Cortex of kidney (tissue), 1 donor: ENCODE results near the gene TAX1BP1.

Experiments
- DNase-seq: peaks from one replicate; lab custom pipeline; 2025; lab: John Stamatoyannopoulos, UW

TAX1BP1 gene

GRCh38 chr7:27781188-27781587, 41.2 kb downstream of the TAX1BP1 start:
- DNase-seq, result no peak

DNA sequence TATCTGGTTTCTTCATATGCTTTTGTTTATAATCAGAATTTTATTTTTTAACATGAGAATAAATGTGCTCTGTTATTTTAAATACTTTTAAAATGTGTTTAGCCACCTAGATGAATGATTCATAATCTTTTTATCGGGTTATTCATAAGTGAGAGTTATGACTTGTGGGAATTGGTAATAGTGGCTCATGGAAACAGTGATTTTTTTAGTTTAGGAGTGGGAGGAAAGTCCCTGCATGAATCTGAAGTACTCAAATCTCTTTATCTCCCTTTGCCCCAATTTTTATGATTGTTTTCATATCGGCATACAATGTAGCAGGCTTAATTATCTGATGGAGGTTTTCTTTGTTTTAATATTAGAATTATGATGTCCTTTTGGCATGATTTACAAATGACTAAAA, 42.9 kb downstream of the TAX1BP1 start:
- DNase-seq, result no peak

GRCh38 chr7:27784399-27785053, 44.6 kb downstream of the TAX1BP1 start:
- no peak for DNase-seq

- DNase-seq, result no peak
Observed at GRCh38 chr7:27788437-27788836, 48.5 kb downstream of the TAX1BP1 start.

GRCh38 chr7:27793780-27794179, 53.8 kb downstream of the TAX1BP1 start:
- no peak for DNase-seq

GRCh38 chr7:27795977-27796376, 56.0 kb downstream of the TAX1BP1 start:
- DNase-seq, result no peak

GRCh38 chr7:27799212-27799611, 59.2 kb downstream of the TAX1BP1 start:
- DNase-seq, result no peak

DNA sequence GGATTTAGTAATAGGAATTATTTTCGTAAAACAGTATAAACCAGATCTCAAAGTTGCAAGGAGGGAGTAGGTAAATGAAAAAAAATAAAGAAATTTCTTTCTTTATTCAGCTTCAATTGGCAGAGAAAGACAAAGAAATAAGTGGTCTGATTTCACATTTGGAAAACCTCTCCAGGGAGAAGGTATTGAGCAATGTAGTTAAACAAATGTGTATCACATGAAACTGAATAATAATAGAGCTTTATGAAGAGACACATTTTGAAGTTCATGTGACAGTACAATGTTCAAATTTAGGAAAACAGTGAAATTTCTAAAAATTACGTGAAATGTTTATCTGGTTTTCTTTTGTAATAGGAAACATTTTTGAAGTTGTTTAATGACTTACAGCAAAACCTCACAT, 63.0 kb downstream of the TAX1BP1 start:
- no peak for DNase-seq

- no peak for DNase-seq
Observed at GRCh38 chr7:27804139-27804538, 64.2 kb downstream of the TAX1BP1 start.

GRCh38 chr7:27808626-27809025, 68.7 kb downstream of the TAX1BP1 start:
- no peak for DNase-seq

- no peak for DNase-seq
Observed at GRCh38 chr7:27810186-27810585, 70.2 kb downstream of the TAX1BP1 start.

DNA sequence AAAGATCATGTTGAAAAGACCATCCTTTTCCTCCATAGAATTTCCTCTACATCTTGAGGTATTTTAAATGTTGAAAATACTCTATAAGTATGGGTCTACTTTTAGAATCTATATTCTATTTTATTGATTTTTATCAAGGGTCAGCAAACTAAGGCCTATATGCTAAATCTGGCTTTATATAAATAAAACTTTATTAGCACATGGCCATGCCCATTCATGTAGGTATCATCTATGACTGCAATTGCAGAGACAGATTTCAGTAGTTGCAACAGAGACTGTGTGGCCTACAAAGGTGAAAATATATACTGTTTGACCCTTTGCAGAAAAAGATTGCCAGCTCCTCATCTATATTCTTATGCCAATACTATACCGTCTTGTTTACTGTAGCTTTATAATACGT, 72.7 kb downstream of the TAX1BP1 start:
- no peak for DNase-seq

DNA sequence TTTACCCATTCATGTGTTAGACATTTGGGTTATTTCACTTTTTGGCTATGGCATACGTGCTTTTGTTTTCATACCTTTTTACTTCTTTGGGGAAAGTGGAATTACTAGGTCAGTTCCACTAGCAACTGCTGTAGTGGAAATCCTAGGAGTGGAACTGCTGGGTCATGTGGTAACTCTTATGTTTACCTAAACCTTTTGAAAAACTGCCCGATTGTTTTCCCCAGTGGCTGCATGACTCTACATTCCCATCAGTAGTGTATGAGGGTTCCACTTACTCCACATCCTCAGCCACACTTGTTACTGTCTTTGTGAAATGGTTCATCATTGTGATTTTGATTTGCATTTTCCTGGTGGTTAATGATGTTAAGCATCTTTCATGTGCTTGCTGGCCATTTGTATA, 82.3 kb downstream of the TAX1BP1 start:
- DNase-seq, result no peak

DNA sequence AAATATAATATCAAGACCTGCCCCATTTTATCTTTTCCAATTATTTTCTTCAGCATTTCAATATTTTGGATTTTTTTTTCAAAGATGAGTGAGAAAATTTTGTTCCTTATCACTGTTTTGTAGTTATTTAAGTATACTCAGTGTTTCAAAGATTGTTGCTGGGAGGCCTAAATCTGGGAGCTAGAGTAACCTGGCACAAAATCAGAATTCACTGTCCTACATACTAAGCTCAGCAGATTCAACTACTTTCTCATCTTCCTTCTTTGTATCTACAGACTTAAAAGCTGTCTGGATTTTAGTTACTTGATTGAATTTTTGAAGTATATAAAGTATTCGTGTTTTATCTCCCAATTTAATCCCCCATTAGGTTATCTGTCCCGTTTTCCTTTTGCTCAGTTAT, 85.9 kb downstream of the TAX1BP1 start:
- DNase-seq, result no peak

DNA sequence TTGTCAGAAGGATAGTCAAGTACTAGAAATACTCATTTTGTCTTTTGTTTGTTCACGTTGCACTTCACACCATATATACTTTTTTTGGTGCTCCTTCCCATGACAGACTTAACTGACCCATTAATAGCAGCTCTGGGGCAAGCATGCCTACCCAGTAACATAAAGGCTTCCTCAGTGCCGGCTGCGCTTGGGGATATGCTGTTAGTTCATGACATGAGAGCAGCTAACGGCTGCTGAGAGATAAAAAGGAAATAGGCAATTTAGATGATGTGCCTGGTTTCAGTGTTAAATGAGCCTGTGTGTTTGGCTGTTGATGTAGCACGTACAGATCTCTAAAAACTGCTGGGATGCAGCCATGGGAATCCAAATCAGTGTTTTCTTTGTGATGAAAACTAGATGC, 86.4 kb downstream of the TAX1BP1 start:
- no peak for DNase-seq

- DNase-seq, result no peak
Observed at GRCh38 chr7:27834179-27834921, 94.4 kb downstream of the TAX1BP1 start.

- DNase-seq, result no peak
Observed at GRCh38 chr7:27835376-27835775, 95.4 kb downstream of the TAX1BP1 start.

DNA sequence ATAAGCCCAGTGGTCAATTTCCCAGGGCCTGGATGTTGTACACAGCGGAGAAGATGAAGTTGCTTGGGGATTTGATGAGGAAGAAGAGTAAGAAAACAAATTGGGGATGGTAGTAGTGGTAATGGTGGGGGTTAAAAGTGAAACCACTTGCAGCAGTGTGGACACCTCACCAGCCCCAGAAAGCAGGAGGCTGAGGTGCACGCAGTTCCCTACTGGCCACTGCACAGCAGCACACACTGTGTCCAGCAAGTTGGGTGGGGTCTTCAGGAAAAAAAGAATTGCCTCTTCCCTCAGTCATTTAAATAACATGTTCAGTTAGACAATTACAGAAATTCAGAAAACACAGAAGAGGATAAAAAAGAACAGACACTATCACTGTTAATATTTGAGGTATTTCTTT, 96.6 kb downstream of the TAX1BP1 start:
- no peak for DNase-seq

DNA sequence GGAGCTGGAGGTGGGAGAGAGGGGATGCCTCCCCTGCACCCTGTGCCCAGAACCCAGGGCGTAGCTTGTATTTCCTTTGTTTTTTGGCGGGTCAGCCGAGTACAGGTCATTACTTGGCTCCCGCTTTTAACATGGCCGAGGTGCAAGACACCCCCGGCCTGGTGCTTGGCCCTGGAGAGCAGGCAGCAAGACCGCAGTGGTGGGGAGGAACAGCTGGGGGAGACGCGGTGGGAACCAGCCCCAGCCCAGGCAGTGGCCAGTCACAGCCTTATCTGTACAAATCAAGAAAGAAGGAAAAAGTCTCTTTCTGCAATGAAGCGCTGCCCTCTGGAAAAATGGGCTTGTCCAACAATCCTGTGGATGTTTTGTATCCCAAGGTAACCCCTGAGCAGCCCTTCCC, 99.1 kb downstream of the TAX1BP1 start:
- no peak for DNase-seq

- no peak for DNase-seq
Observed at GRCh38 chr7:27840313-27840712, 100.4 kb downstream of the TAX1BP1 start.

- DNase-seq, result no peak
Observed at GRCh38 chr7:27840760-27841364, 100.9 kb downstream of the TAX1BP1 start.

DNA sequence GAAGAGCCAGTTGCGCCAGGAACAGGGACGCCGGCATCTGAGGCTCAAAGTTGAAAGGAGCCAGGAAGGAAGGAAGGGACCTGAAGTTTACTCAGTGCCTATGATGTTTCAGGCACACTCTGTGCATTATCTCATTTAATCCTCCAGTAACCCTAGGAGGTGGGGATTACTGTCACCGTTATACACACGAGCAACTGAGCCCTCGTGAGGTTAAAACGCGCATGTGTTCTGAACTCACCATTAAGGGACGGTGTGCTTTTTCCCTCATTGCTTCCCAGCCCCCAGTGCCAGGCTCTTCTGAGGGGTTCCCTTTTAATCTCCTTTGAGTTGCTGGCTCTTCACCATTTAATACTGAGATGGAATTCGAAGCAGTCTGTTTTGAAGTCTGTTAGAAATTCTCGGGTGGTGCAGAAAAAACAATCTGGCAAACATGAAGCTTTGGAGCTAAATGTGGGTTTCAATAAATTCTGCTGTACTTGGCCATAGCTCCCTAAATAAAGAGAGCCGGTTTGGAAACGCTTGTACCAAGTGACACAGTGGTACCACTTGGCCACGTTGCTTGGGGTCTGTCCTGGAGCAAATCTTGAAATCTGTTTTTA, 102.2 kb downstream of the TAX1BP1 start:
- no peak for DNase-seq

DNA sequence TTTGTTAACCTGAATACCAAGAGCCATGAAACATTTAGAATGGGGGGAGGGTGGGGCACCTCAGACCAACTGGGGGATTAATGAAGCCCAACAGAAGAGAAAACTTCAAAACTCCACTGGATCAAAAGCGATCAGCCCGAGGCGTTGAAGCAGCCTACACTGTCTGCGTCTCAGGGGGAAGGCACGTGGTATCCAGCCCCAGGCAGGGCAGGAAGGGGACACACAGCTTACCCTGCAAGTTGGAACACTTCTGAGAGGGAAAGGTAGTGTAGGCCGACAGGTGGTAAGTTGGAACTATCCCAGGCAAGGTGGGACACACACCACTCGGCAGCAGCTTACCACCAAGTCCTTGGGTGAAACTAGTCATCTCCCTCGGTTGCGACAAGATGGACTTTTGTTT, 102.9 kb downstream of the TAX1BP1 start:
- no peak for DNase-seq
